ENCODE data around the gene TRH.
"Not testable (repeated sequence)": the region's sequence is repeated elsewhere in the genome, so short reads cannot be mapped to it uniquely, and the experiment has no call there.

TRH gene

GRCh38 chr3:129999176-129999575 is 24.7 kb downstream of the TRH start:
- H3K36me3 ChIP-seq (ENCODE audit: control insufficient read depth in 2 of 2, insufficient read depth in 2 of 2, low read length in 2 of 2); H3K27ac ChIP-seq (ENCODE audit: low read depth in 2 of 2, low read length in 2 of 2); H3K9ac ChIP-seq (ENCODE audit: low read depth in 1 of 2, low read length in 2 of 2); H3K4me3 ChIP-seq (ENCODE audit: low read length in 2 of 2); H3K27me3 ChIP-seq (ENCODE audit: control insufficient read depth in 2 of 2, insufficient read depth in 2 of 2, low read length in 2 of 2); H3K4me1 ChIP-seq (ENCODE audit: control insufficient read depth in 2 of 2, insufficient read depth in 2 of 2, low read length in 2 of 2); H3K9me3 ChIP-seq (ENCODE audit: control insufficient read depth in 2 of 2, low read length in 2 of 2): not testable (repeated sequence)

DNA sequence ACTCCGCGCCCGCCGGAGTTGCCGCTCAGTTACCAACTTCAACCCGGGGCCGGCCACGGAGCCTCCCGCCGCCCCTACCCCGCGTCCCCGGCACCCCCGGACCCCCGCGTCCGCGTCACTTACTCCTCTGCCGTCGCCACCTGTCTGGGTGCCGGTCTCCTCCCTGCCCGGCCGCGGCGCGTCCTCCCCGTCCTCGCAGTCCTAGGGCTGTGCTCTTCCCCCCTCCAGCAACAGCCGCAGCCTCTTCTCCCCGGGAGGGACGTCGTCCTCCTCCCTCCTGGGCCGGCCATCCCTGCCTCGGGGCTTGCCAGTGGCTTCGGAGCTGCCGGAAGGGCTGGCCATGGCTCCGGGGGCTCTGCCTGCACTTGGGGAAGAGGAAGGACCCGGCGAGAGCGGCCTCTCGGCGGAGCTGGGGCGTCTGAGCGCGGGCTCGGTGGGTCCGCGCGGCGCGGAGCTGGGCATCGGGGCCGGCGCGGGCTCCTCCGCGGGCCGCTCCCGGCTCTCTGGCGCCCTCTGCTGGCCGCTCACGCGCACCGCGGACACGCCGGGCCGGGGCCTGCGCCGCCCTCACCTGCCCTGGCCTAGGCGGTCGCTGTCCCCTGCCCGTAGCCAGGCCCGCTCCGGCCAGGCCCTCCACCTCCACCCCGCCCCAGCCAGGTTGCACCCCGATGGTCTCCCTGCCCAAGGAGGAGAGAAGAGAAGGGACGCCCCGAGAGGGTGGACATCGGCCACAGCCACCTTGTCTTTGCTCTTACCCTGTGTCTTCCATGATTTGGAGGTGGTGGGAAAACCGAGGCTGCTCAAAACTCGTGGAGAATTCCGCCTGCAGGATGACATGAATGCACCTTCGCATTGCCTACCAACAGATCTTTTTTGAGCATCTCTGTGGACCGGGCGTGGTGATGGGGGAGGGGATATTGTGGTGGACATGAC is 28.4 kb downstream of the TRH start:
- not testable (repeated sequence) for H3K36me3 ChIP-seq (ENCODE audit: control insufficient read depth in 2 of 2, insufficient read depth in 2 of 2, low read length in 2 of 2); H3K27ac ChIP-seq (ENCODE audit: low read depth in 2 of 2, low read length in 2 of 2); H3K9me3 ChIP-seq (ENCODE audit: control insufficient read depth in 2 of 2, low read length in 2 of 2); H3K27me3 ChIP-seq (ENCODE audit: control insufficient read depth in 2 of 2, insufficient read depth in 2 of 2, low read length in 2 of 2); H3K4me1 ChIP-seq (ENCODE audit: control insufficient read depth in 2 of 2, insufficient read depth in 2 of 2, low read length in 2 of 2)
- Histone ChIP-seq H3K9ac (ENCODE audit: low read depth in 1 of 2, low read length in 2 of 2) (peak overlapping the region in 1 of 2 donors; percentile 33), H3K4me3 (ENCODE audit: low read length in 2 of 2) (peak overlapping the region; percentile 15 to 46)

DNA sequence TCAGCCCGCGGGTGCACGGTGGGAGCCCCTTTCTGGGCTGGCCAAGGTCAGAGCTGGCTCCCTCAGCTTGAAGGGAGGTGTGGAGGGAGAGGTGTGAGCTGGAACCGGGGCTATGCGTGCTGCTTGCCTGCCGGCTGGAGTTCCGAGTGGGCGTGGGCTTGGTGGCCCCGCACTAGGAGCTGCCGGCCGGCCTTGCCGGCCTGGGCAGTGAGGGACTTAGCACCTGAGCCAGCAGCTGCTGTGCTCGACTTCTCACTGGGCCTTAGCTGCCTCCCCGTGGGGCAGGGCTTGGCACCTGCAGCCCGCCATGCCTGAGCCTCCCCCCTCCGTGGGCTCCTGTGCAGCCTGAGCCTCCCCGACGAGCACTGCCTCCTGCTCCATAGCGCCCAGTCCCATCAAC is 36.0 kb downstream of the TRH start:
- Histone ChIP-seq H3K27me3 (ENCODE audit: control insufficient read depth in 2 of 2, insufficient read depth in 2 of 2, low read length in 2 of 2) (no peaks in the 10 kb centered on the region), H3K9me3 (ENCODE audit: control insufficient read depth in 2 of 2, low read length in 2 of 2) (no peaks in the 10 kb centered on the region), H3K9ac (ENCODE audit: low read depth in 1 of 2, low read length in 2 of 2) (no peak overlapping the region), H3K4me3 (ENCODE audit: low read length in 2 of 2) (no peak overlapping the region), H3K27ac (ENCODE audit: low read depth in 2 of 2, low read length in 2 of 2) (no peak overlapping the region), H3K4me1 (ENCODE audit: control insufficient read depth in 2 of 2, insufficient read depth in 2 of 2, low read length in 2 of 2) (no peaks in the 10 kb centered on the region), H3K36me3 (ENCODE audit: control insufficient read depth in 2 of 2, insufficient read depth in 2 of 2, low read length in 2 of 2) (no peaks in the 10 kb centered on the region)

- H3K36me3 ChIP-seq (ENCODE audit: control insufficient read depth in 2 of 2, insufficient read depth in 2 of 2, low read length in 2 of 2); H3K4me1 ChIP-seq (ENCODE audit: control insufficient read depth in 2 of 2, insufficient read depth in 2 of 2, low read length in 2 of 2); H3K27ac ChIP-seq (ENCODE audit: low read depth in 2 of 2, low read length in 2 of 2); H3K27me3 ChIP-seq (ENCODE audit: control insufficient read depth in 2 of 2, insufficient read depth in 2 of 2, low read length in 2 of 2); H3K9ac ChIP-seq (ENCODE audit: low read depth in 1 of 2, low read length in 2 of 2); H3K9me3 ChIP-seq (ENCODE audit: control insufficient read depth in 2 of 2, low read length in 2 of 2); H3K4me3 ChIP-seq (ENCODE audit: low read length in 2 of 2): not testable (repeated sequence)
These were observed 37.6 kb downstream of the TRH start for GRCh38 chr3:130012108-130012507.

- not testable (repeated sequence) for H3K27me3 ChIP-seq (ENCODE audit: control insufficient read depth in 2 of 2, insufficient read depth in 2 of 2, low read length in 2 of 2); H3K4me1 ChIP-seq (ENCODE audit: control insufficient read depth in 2 of 2, insufficient read depth in 2 of 2, low read length in 2 of 2); H3K9me3 ChIP-seq (ENCODE audit: control insufficient read depth in 2 of 2, low read length in 2 of 2); H3K27ac ChIP-seq (ENCODE audit: low read depth in 2 of 2, low read length in 2 of 2); H3K9ac ChIP-seq (ENCODE audit: low read depth in 1 of 2, low read length in 2 of 2); H3K36me3 ChIP-seq (ENCODE audit: control insufficient read depth in 2 of 2, insufficient read depth in 2 of 2, low read length in 2 of 2); H3K4me3 ChIP-seq (ENCODE audit: low read length in 2 of 2)
These were observed 38.7 kb downstream of the TRH start for GRCh38 chr3:130013246-130013645.

DNA sequence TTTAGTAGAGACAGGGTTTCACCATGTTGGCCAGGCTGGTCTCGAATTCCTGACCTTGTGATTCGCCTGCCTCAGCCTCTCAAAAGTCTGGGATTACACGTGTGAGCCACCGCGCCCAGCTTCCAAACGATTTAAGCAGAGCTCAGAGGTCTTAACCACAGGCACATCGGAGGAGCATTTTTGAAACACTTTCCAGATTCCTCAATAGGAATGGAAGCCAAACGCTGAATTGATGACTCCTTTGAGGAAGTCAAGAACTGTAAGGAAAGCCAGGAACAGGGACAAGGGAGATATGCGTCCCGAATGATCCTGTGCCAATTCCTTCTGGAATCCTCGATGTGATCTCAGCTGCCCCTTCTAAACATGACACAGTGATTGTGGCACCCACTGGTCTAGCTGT is 40.0 kb downstream of the TRH start:
- Histone ChIP-seq H3K36me3 (ENCODE audit: control insufficient read depth in 2 of 2, insufficient read depth in 2 of 2, low read length in 2 of 2) (no peaks in the 10 kb centered on the region), H3K4me3 (ENCODE audit: low read length in 2 of 2) (no peak overlapping the region), H3K27me3 (ENCODE audit: control insufficient read depth in 2 of 2, insufficient read depth in 2 of 2, low read length in 2 of 2) (no peaks in the 10 kb centered on the region), H3K9ac (ENCODE audit: low read depth in 1 of 2, low read length in 2 of 2) (no peak overlapping the region), H3K4me1 (ENCODE audit: control insufficient read depth in 2 of 2, insufficient read depth in 2 of 2, low read length in 2 of 2) (no peaks in the 10 kb centered on the region), H3K9me3 (ENCODE audit: control insufficient read depth in 2 of 2, low read length in 2 of 2) (no peaks in the 10 kb centered on the region), H3K27ac (ENCODE audit: low read depth in 2 of 2, low read length in 2 of 2) (no peak overlapping the region)

DNA sequence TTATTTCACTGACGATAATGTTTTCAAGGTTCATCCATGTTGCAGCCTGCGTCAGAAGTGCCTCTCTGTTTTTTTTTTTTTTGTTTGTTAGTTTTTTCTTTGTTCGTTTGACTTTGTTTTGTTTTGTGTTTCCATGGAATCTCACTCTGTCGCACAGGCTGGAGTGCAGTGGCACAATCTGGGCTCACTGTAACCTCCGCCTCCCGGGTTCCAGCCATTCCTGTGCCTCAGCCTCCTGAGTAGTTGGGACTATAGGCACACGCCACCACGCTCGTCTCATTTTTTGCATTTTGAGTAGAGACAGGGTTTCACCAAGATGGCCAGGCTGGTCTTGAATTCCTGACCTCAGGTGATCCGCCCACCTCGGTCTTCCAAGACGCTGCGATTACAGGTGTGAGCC is 43.1 kb downstream of the TRH start:
- not testable (repeated sequence) for H3K36me3 ChIP-seq (ENCODE audit: control insufficient read depth in 2 of 2, insufficient read depth in 2 of 2, low read length in 2 of 2); H3K9ac ChIP-seq (ENCODE audit: low read depth in 1 of 2, low read length in 2 of 2); H3K9me3 ChIP-seq (ENCODE audit: control insufficient read depth in 2 of 2, low read length in 2 of 2); H3K4me1 ChIP-seq (ENCODE audit: control insufficient read depth in 2 of 2, insufficient read depth in 2 of 2, low read length in 2 of 2); H3K27ac ChIP-seq (ENCODE audit: low read depth in 2 of 2, low read length in 2 of 2); H3K27me3 ChIP-seq (ENCODE audit: control insufficient read depth in 2 of 2, insufficient read depth in 2 of 2, low read length in 2 of 2); H3K4me3 ChIP-seq (ENCODE audit: low read length in 2 of 2)

DNA sequence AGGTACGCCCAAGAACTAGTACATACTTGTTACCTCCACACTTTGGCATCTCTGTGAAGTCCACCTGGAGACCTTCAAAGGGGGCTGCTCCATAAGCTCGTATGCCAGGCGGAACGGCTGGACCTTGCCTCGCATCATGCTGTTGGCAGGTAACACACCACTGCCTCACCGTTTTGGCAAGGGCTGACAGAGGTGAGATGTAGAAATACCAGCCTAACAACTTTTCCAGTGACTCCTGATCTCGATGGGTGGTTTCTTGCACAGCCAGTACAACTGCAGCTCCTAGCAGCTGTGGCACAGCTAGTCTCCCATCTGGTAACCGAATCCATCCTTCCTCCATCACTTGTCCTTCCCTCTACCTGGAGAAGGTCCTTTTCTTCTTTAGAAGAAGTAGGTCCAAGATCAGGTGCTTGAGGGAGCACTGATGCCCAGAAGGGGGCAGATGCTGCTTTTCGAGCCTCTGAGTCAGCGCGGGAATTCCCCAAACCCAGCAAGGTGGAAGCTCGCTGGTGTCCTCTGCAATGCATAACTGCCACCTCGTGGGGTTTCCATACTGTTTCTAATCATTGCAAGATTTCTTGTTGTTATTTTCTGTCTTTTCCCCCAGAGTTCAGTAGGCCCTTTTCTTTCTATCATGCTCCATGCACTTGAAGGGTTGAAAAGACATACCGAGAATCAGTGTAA is 51.8 kb downstream of the TRH start:
- not testable (repeated sequence) for H3K9me3 ChIP-seq (ENCODE audit: control insufficient read depth in 2 of 2, low read length in 2 of 2); H3K27ac ChIP-seq (ENCODE audit: low read depth in 2 of 2, low read length in 2 of 2); H3K9ac ChIP-seq (ENCODE audit: low read depth in 1 of 2, low read length in 2 of 2)

DNA sequence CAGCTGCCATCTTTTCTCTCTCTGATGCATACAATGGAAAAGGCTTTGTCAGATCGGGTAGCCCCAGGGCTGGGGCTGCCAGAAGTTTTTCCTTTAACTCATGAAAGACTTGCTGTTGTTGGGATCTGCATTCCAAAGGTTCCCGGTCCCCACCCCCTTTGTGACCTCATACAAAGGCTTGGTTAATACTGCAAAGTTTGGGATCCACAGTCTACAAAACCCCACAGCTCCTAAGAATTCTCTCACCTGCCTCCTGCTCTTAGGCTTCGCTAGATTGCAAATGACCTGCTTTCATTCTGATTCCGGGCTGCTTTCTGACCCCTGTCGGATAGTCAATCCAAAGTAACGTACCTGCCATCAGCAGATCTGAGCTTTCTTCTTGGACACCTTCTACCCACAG is 52.9 kb downstream of the TRH start:
- not testable (repeated sequence) for H3K4me3 ChIP-seq (ENCODE audit: low read length in 2 of 2); H3K27me3 ChIP-seq (ENCODE audit: control insufficient read depth in 2 of 2, insufficient read depth in 2 of 2, low read length in 2 of 2); H3K36me3 ChIP-seq (ENCODE audit: control insufficient read depth in 2 of 2, insufficient read depth in 2 of 2, low read length in 2 of 2); H3K4me1 ChIP-seq (ENCODE audit: control insufficient read depth in 2 of 2, insufficient read depth in 2 of 2, low read length in 2 of 2); H3K9ac ChIP-seq (ENCODE audit: low read depth in 1 of 2, low read length in 2 of 2); H3K27ac ChIP-seq (ENCODE audit: low read depth in 2 of 2, low read length in 2 of 2); H3K9me3 ChIP-seq (ENCODE audit: control insufficient read depth in 2 of 2, low read length in 2 of 2)

More for the DNA sequence above, 51.8 kb downstream of the TRH start:
- H3K4me3 ChIP-seq (ENCODE audit: low read length in 2 of 2); H3K4me1 ChIP-seq (ENCODE audit: control insufficient read depth in 2 of 2, insufficient read depth in 2 of 2, low read length in 2 of 2); H3K27me3 ChIP-seq (ENCODE audit: control insufficient read depth in 2 of 2, insufficient read depth in 2 of 2, low read length in 2 of 2); H3K36me3 ChIP-seq (ENCODE audit: control insufficient read depth in 2 of 2, insufficient read depth in 2 of 2, low read length in 2 of 2): not testable (repeated sequence)

Measured in mucosa of rectum (tissue), 2 donors.